NK-92 (cell line): ENCODE measurements around the gene BCO1.

Source experiments
- DNase-seq: peaks from one replicate; lab custom pipeline; 2025; ENCODE audit not compliant: unreplicated experiment; lab: John Stamatoyannopoulos, UW

BCO1 gene

DNA sequence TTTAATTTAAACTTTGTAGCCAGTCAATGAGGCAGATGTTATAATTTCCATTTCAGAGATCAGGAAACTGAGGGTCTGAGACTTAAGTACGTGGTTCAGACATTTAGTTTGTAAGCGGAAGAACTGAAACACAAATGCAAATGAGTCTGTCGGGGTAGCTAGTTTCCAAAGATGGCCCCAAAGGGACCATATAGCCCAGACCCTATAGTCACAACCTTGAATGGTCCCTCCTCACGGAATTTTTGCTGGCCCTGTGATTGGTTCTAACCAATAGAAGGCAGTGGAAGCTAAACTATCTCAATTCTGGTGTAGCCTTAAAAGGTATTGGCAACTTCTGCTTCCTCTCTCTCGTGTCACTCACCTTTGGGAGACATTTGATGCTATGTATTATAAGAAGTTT lies 7.5 kb upstream of the BCO1 start:
- no peak for DNase-seq

DNA sequence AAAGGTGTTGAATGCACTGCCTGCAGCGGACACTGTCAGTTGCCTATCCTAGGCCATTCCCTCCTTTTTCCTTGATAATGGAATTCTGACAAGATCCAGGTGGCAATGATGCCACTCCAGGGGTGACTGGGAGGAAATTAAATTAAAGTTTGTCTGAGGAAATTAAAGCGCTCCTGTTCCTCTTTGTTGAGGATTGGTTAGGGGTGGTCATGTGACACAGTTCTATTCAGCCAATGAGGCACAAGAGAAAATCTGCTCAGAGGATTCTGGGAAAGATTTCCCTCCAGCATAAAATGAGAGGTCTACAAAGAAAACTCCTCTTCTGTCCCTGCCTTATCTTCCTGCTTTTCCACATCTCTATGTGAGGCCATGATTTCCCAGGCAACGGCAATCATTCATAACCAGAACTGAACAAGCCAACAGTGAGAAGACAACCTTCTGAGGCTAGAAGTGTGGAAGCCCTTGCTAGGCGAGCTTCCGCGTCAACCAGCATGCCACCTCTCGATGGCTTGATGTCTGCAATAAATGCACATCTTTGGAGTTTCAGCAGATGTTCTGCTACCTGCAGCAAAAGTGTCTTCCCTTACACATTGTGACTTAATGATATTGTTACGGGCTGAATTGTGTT lies 5.6 kb upstream of the BCO1 start:
- no peak for DNase-seq

DNA sequence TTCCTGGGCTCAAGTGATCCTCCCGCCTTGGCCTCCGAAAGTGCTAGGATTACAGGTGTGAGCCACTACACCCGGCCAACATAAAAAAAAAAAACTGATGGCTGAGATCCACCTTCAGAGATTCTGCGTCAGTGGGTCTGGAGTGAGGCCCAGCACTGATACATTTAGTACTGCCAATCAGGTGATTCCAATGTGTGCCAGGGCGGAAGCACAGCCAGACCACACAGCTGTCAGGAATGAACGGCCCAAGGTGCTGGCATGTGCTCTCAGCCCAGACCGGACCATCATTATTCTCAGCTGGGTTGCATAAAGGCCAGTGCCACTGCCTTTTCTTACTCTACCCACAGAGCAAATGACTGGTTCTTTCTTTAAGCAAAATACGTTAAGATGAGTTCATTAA lies 1.2 kb upstream of the BCO1 start:
- DNase-seq, result no peak

DNA sequence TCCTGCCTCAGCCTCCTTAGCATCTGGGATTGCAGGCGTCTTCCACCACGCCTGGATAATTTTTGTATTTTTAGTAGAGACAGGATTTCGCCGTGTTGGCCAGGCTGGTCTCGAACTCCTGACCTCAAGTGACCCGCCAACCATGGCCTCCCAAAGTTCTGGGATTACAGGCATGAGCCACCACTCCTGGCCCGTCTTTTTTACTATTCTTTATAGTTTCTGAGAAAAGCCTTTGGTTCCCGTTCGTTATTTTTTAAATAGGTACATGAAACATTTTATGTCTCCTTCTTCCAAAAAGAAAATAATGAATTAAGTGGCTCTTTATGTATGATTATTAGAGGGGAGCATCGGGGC lies 570 bp upstream of the BCO1 start:
- DNase-seq, result no peak

DNA sequence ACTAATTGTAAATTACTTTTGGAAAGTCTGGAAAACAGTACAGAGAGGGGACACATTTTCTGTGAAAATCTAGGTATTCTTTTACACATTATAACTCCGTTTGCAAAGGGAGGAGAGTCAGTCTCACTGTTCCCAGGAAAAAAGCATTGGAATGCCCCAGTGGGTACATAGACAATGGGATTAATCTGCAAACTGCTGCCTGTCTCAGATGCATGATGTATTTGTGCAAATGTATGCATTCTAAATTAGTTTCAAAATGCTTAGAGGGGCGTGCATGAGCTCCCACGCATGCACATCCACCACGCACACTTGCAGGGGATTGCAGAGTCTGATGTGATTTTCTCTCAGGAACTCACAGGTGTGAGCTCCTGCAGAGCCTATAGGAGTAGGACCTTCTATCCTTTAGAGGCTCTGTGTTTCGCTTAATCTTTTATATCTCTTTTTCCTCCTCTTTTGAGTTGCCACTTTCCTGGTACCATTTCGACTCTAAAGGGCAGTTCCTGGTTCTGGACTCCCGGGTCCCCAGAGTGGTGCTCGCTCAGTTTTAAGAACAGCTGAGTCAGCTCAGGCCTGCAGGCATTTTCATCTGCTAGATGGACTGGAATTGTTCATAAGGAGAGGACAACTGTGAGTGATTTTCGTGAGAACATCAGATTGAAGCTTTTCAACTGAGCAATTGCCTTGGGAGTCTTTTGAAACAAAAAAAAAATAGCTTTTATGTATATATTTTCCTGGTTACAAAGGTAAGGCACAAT lies 1.1 kb downstream of the BCO1 start:
- DNase-seq, result no peak

DNA sequence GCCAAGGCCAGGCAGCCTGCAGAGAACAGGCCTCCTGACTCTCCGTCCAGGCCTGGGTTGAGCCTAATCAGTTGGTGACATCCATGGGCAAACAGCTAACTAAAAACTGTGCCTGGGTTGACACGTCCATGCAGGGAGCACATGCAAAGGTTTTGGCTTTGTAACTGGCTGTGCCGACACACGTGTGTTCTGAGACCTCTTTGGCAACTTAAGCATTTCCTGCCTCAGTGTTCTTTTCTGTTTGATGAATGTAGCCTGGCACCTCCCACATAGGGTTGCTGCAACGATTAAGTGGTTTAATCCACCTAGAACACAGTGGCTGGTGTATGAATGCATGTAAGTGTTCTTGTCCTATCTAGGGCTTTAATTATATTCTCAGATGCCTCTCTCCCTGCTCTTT lies 3.2 kb downstream of the BCO1 start:
- no peak for DNase-seq

DNA sequence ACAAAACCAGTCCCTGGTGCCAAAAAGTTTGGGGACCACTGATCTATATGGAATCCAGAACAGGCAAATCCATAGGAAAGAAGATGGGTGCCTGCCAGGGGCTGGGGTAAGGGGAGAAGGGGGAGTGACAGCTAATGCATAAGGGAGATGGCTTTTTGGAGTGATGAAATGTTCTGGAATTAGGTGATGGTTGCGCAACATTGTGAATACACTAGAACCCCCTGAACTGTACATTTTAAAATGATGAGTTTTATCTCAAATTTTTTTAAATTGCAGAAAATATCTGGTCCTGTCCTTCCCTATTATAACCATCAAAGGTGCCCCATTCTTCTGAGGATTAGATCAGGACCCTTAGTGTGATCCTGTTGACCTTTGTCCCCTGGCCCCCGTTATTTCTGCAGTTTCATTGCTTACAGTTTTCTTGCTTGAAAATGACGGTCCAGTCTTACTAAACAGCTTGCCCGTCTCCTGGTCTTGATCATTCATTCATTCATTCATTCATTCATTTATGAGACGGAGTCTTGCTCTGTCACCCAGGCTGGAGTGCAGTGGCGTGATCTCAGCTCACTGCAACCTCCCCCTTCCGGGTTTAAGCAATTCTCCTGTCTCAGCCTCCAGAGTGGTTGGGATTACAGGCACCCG lies 4.6 kb downstream of the BCO1 start:
- no peak for DNase-seq

DNA sequence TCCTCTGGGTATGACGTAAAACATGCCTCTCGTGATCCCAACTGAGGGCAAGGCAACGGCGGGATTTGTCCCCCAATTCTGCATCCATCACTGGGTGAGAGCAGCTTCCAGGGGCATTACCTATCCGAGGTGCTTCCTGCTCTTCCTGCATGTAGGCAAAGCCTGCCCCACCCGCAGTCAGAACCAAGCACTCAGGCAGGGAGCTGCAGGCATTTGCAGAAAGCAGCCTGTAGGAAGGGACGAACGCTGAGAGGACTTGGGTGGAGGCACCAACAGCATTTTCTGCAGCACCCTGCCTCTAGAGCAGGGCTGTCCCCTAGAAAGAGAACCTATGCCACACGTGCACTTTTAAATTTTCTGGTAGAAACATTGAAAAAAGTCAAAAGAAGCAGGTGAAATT lies 5.5 kb downstream of the BCO1 start:
- DNase-seq, result no peak

DNA sequence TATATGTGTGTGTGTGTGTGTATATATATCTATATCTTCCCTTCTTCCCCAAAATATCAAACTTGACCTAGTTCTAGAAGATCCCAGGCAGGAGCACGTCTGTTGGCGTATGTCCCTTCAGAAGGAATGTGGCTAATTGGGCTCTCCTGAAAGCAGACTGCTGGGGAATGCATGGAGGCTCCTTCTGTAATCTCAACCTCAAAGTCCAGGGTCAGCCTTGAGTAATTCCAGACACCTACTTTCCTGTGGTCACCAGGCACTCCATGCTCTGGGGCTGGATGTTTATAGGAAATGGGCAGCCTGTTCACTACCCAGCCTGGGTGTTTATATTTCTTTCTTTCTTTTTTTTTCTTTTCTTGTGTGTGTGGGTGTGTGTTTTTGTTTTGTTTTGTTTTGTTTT lies 13.4 kb downstream of the BCO1 start:
- DNase-seq, result no peak

DNA sequence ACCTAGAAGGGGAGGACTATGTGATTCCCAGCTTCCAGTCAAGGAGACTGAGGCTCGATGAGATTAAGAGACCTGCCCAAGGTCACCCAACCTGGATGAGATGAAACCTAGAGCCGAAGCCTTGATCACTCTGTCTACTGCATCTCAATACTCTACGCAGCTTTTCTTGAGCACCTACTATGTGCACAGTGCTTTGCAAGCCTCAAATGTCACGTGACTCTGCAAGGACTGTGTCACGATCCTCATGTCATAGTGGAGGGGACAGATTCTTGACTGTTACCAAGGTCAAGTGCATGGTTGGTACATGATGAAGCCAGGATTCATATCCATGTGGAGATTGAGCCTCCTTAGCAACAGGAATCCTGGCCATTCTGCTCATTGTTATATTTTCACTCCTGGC lies 14.7 kb downstream of the BCO1 start:
- DNase-seq, result no peak

DNA sequence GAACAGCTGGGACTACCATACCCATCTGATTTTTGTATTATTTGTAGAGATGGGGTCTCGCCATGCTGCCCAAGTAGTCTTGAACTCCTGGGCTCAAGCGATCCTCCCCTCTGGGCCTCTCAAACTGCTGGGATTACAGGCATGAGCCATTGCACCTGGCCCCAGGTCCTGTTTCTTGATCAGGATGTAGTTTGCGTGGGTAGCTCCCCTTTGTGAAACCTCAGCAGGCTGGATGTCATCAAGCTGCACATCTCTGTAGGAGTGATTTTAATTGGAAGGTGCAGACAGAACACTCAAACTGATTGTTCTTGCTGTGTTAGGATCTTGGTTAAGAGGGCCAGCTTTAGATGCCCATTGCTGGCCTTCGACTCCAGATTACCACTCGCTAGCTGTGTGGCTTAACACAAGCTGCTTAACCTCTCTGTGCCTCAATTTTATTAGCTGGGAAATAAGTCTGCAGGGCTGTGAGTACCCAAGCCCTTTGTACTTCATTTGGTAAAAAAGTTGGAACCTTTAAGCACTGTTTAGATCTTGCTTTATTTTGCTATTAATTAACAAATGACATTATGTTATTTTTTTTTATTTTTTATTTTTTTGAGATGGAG lies 16.5 kb downstream of the BCO1 start:
- no peak for DNase-seq

DNA sequence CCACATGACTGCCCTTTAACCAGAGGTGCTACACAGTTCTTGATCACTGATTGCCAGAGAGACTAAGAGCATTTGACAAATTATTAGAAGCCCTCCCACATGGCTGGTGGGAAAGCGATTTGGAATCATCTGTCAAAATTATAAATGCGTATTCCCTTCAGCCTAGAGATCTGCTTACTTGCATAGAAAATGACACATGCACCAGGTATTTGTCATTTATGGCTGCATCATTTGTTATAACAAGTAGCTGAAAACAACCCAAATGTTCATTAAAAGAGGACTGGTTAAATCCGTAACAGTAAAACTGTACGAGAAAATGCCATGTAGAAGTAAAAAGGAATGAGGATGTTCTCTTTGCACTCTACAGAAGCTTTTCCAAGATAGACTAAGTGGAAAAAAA lies 21.4 kb downstream of the BCO1 start:
- no peak for DNase-seq

DNA sequence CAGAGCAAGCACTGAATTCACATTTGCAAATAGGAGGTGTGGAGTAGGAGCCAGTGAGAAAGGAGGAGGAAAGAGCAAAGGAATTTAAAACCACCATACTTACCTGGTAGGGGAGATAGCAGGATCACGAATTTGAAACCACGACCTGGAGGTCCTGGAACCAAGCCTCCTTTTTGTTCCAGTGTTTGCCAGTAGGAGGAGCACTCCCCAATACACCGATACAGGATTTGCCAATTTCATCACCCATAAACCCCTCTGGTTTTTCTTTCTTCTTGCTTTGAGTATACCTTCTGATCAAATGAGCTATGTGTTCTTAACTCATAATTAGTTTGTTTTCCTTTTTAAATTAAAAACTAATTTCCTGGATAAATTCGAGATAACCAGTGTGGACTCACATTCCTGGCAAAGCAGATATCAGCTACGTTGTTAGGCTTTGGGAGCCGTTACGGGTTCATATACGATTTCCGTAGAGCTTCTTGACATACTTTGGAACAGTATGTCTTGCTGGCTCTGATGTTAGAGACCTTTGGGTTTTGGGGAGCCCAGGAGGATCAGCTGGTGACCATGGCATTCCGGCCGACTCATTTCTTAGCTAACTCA lies 22.7 kb downstream of the BCO1 start:
- DNase-seq, result no peak

DNA sequence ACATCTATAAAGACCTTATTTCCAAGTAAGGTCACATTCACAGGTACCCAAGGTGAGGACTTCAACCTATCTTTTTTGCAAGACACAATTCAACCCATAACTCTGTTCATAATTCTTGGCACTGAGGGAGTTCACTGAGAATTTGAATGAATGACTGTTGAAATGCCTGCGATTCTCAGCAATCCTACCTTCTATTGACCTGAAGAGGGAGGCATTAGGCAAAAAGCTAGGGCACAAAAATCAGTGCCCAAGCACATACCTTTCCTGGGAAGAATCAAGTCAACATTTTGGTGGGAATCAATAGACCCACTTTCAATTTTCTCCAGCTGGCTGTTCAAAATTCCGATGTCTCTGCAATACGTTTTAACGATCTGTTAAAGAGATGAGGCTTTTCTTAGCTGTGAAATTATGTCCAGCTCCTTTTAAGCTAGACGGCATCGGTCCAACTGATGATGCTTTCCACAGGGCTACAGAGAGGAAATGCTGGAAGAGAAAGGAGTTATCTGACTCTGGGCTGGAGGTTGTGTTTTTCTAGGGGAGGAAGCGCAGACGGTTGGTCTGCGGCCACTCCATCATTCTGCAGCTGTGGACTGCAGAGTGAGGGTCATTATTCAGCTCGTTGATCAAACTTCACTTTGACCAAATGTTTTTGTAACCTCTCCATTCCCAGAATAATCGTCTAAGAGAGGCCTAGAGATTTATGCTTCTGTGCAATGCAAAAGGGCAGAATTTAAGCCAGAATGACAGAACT lies 25.2 kb downstream of the BCO1 start:
- DNase-seq, result no peak

DNA sequence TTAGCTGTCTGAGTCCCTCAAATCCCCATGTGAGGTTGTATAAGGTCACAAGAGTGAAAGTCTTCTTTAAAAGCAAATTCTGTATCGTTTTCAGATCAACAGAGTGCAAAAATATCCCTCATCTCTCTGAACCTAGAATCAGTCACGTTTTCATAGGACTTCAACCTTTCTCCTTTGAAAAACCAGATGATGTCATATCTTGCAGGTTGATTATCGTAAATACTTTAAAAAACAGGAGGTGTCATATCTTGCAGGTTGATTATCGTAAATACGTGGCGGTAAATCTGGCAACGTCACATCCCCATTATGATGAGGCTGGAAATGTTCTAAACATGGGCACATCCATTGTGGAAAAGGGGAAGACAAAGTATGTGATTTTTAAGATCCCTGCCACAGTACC lies 25.9 kb downstream of the BCO1 start:
- no peak for DNase-seq

DNA sequence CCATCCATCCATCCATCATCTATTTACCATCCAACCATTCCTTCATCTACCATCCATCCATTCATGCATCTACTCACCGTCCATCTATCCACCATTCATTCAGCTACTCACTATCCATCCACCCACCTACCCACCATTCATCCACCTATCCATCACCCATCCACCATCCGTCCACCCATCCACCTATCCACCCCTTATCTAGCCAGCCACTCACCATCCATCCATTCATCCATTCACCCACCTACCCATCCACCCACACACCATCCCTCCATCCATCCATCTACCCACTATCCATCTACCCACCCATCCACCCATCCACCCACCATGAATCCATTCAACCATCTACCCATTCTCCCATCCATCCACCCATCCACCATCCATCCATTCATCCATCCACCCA lies 26.6 kb downstream of the BCO1 start:
- DNase-seq, result no peak

DNA sequence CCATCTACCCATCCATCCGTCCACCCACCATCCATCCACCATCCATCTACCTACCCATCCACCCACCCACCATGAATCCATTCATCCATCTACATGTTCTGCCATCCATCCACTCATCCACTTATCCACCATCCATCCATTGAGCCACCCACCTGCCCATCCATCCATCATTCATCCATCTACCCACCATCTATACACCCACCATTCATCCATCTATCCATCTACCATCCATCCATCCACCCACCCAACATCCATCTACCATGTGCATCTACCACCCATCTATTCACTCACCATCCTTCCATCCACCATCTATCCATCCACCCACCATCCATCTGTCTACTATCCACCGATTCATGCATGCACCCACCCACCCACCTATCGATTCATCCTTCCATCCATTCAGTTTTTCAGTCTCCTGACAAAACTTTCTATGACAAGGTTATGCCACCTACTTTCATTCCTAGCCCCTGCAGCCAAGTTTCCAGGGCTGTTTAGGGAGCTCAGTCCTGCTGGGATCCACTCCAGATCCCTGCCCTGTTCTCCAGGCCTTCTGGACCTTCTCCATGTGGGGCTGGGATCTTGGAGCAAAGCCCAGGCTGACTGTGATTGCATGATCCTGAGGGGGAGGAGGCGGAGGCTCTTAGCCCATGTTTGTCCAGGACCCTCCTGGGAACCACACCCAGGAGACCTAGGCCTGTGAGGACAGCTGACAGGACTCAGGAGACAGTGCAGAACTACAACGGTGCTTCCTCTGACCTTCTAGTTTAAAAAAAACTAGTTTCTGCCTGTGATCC lies 27.4 kb downstream of the BCO1 start:
- no peak for DNase-seq

DNA sequence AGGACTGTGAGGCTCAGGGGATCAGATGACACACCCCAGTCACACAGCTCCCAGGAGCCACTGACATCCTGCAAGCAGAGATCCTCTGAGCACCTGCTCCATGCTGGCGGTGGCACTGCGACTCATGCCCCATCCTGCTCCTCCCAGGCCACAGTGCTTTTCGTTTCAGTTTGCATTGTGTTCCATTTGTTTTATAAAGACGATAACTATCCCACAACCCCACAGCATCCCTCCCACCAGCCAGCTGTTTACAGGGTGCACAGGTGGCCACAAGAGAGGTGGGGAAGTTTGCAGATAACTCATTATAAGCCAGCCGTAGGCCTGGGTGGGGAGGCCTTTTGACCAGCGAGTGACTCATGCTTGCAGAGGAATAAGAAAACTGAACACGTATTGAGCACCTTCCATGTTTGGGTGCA lies 28.2 kb downstream of the BCO1 start:
- DNase-seq, result no peak

DNA sequence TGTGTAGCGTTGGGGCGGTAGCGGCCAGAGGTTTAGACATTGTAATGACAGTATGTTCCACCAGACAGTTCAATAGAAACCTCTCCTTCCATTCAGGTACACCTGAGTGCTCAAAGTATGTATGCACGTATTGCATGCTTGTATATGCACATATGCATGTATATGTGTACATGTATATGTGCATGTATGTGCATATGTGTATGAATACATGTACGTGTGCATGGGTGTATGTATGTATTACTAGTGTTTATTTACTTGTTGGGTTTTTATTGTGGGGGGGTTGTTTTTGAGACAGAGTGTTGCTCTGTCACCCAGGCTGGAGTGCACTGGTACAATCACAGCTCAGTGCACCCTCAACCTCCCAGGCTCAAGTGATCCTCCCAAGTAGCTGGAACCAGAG lies 30.0 kb downstream of the BCO1 start:
- no peak for DNase-seq

DNA sequence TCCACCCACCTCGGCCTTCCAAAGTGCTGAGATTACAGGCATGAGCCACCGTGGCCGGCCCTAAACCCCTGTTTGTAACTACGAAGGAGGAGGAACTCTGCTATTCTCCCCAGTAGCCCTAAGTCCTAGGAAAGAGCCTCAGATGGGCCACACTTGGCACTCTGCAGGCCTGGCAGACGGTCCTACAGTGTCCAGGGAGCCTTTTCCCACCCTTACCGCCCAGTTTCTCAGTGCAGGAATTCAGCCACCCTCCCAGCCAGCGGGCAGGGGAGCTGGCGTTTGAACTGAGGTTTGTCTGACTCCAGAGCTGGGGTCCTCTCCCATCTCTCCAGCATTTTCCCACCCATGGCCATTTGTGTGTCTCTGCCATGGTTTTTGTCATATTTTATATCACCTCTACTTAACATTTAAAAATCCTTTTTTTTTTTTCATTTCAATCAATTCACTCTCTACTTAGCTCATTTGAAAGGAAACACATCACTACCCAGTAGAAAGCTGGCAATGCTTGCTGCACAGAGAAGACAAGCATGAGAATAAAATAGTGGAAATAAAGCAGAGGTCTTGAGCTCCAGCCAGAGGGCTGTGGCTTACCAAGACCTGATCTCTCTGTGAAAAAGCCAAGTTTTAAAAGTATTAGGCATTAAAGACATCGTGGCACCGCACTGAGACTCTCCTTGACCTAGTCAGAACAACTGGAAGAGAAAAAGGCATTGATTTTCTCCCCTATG lies 34.9 kb downstream of the BCO1 start:
- DNase-seq, result no peak
